Amygdala (tissue), 56 donors: ENCODE measurements around the gene CLIP2.
"Not testable (repeated sequence)": the region's sequence is repeated elsewhere in the genome, so short reads cannot be mapped to it uniquely, and the experiment has no call there.

ENCODE experiments used
- DNase-seq, 56 donors: peaks; one replicate each; lab custom pipeline; 2025; lab: John Stamatoyannopoulos, UW

Gene CLIP2

GRCh38 chr7:74360008-74360407 lies 70.8 kb downstream of the CLIP2 start:
- DNase-seq, result no peak

GRCh38 chr7:74362266-74362665 lies 73.1 kb downstream of the CLIP2 start:
- DNase-seq, result no peak

- no peak for DNase-seq
These were observed 74.9 kb downstream of the CLIP2 start for GRCh38 chr7:74364061-74364460.

- peak in 53 of 56 donors; percentile 22 to 90 (median 76) for DNase-seq
These were observed 76.3 kb downstream of the CLIP2 start for GRCh38 chr7:74365322-74366022.

GRCh38 chr7:74371381-74372341 lies 82.5 kb downstream of the CLIP2 start:
- DNase-seq, result peak in 52 of 56 donors; percentile 5 to 86 (median 63)

- peak in 52 of 56 donors; percentile 6 to 82 (median 60) for DNase-seq
These were observed 83.4 kb downstream of the CLIP2 start for GRCh38 chr7:74372511-74373111.

- DNase-seq, result no peak
These were observed 84.3 kb downstream of the CLIP2 start for GRCh38 chr7:74373536-74373935.

- DNase-seq, result no peak
These were observed 86.6 kb downstream of the CLIP2 start for GRCh38 chr7:74375726-74376220.

GRCh38 chr7:74376256-74377036 lies 87.2 kb downstream of the CLIP2 start:
- no peak for DNase-seq

GRCh38 chr7:74379938-74380337 lies 90.7 kb downstream of the CLIP2 start:
- peak in 49 of 56 donors; percentile 11 to 87 (median 52) for DNase-seq

GRCh38 chr7:74380720-74381119 lies 91.5 kb downstream of the CLIP2 start:
- DNase-seq, result peak in 3 of 56 donors; percentile 18 to 46 (median 27)

GRCh38 chr7:74384086-74384485 lies 94.9 kb downstream of the CLIP2 start:
- not testable (repeated sequence) for DNase-seq

- not testable (repeated sequence) for DNase-seq
These were observed 95.6 kb downstream of the CLIP2 start for GRCh38 chr7:74384854-74385253.

GRCh38 chr7:74387606-74388005 lies 98.4 kb downstream of the CLIP2 start:
- no peak for DNase-seq

GRCh38 chr7:74388880-74389415 lies 99.7 kb downstream of the CLIP2 start:
- DNase-seq, result no peak

- DNase-seq, result peak in 21 of 56 donors; percentile 6 to 60 (median 34)
These were observed 104.5 kb downstream of the CLIP2 start for GRCh38 chr7:74393722-74394121.

GRCh38 chr7:74394601-74395000 lies 105.4 kb downstream of the CLIP2 start:
- peak in 13 of 56 donors; percentile 5 to 46 (median 22) for DNase-seq

GRCh38 chr7:74395745-74396311 lies 106.6 kb downstream of the CLIP2 start:
- no peak for DNase-seq

GRCh38 chr7:74396993-74397392 lies 107.8 kb downstream of the CLIP2 start:
- no peak for DNase-seq
